Ovary (tissue), 3 donors: Measurements from ENCODE around the gene NFIA.

ENCODE experiments used
- CTCF ChIP-seq, 3 donors: fragments of 450-650 bp in 2 of 3; fragments of 200-600 bp in 1 of 3; IDR thresholded peaks; one replicate each; pipeline versions ENCODE4 v1.5.1 to v1.8.0; 2016 to 2022; ENCODE audit warnings: antibody characterized with exemption in 3 of 3, mild to moderate bottlenecking in 1 of 3
- EP300 ChIP-seq: sonication (generic); formaldehyde crosslinking; IDR thresholded peaks from one replicate; pipeline ENCODE4 v1.6.1; 2017; ENCODE audit warnings: antibody characterized with exemption
- donor health status: DM: no; HTN: no; CAD: no.

- TF ChIP-seq CTCF (IDR thresholded peaks at IDR 0.05) (no peak), EP300 (no peak)
Observed at GRCh38 chr1:61111084-61112004, 29.0 kb downstream of the NFIA start.
